GM21717 (cell line): Measurements from ENCODE around the gene MTUS2.

ENCODE experiments used
- ATAC-seq: cut with Tn5 transposase; IDR thresholded peaks from one replicate; pipeline ENCODE4 v1.9.1; 2021; ENCODE audit warnings: mild to moderate bottlenecking, moderate library complexity; ENCODE audit not compliant: unreplicated experiment

Gene MTUS2

GRCh38 chr13:29436721-29437280 is 616.7 kb downstream of the MTUS2 start:
- no peak for ATAC-seq

DNA sequence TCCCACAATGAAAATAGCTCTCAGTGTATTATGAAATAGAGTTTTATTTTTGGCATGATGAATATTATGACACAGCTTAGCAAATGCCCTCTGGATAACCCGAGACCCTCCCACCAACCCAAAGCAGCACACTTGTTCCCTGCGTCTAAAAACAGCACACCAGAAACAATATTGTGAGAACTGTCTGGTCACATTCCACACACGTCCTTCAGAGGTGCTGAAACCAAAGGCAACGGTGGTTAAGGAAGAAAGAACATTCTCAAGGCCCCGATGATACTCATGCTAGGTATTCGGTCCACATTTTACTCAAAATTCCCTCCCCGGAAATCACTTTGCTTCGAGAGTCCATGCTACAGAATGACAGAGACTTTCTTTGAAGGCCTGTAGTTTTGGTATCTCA is 618.6 kb downstream of the MTUS2 start:
- no peak for ATAC-seq

DNA sequence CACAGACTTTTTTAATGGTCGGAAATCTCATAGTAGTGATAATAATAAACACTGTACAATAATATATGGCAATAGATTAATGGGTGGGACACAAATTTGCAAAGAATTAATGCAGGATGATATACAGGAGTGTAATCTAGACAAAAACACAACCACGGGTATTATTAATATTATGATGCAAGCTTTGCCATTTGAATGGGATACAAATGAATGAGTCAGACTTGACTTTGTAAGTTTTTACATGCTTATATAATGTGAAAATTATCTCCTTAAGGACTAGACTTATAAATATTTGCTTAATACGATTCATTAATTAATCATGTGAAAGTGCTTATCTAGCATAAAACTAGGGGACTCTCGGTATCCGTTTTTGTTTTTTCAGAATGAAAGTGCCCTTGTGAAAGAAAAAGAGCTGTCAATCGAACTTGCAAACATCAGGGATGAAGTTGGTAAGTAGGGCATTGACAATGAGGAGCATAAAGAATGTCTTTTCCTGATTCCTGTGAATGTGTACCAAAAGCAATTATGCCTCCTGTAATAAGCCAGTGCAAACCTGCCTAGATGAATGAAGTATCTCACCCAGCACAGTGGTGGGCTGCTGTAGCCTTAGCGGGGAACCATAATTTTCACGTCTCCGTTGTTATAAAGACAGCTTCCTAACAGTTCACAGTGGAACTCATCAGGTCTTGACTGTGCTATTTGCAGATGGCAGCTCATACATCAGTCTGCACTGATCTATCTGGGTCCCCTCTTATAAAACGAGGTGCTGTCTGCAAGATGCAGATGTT is 619.7 kb downstream of the MTUS2 start:
- no peak for ATAC-seq

DNA sequence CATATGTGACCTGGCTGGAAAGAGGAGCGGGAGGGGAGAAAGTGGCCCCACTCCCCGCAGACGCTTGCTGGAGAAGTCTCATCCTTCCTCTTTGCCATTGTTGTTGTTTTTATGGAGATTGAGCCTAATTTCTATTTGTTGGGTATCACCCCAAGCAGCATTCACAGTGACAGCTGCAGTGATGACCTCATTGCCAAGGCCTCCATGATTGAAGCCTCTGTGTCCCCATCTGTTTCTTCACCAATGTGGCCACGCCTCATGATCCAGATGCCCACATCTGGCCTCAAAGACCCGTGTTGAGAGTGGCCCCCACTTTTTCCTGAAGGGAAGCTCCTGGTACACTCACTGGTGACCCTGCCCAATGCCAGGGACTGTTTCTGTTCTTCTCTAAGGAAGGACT is 621.2 kb downstream of the MTUS2 start:
- ATAC-seq = no peak

GRCh38 chr13:29446016-29446415 is 625.9 kb downstream of the MTUS2 start:
- ATAC-seq = no peak

DNA sequence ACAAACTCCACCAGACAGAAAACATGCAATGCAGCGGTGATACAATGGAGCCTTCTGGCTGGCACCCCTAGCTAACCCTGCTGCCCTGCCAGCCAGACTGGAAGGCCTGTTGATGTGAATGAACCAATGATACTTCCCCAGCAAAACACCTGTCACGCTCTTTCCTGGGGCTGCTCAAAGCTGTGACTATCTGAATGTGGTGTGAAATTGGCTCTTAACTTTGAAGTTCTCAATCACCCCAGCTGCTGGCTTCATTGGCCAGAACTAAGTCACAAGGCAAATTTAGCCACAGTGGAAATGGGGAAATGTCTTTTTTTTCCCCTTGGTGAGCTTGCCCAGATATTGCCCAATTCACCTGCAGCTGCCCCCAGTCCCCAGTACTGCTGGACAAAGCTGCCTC is 628.0 kb downstream of the MTUS2 start:
- no peak for ATAC-seq

- no peak for ATAC-seq
Measured at GRCh38 chr13:29449726-29450125, 629.6 kb downstream of the MTUS2 start.

- ATAC-seq = no peak
Measured at GRCh38 chr13:29451976-29452375, 631.8 kb downstream of the MTUS2 start.

GRCh38 chr13:29452773-29453616 is 632.9 kb downstream of the MTUS2 start:
- ATAC-seq = no peak

- no peak for ATAC-seq
Measured at GRCh38 chr13:29453617-29454011, 633.5 kb downstream of the MTUS2 start.

DNA sequence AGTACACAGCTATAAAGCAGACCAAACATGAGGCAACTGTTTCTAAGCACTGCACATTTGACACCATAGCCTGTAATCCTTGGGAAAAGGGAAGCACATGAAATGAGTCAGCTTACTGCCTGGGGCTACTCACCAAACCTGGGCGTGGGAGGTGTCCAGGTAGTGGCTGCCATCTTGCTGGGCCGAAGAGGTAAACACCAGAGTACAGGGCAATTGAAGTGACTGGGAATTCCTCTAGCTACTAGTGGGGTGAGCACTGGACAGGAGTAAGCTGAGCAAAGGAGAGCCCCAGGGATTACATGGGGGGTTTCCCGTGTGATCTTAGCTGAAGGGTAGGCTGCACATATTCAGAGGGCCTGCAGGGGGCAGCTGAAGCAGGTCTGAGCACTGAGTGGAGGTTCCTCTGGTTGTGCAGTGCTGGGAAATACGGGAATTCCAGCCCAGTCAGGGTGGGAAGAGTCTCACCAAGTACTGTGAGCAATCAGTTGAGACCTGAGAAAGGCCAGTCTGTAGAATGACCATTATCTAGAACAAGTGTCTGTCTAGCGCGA is 634.9 kb downstream of the MTUS2 start:
- ATAC-seq = no peak

DNA sequence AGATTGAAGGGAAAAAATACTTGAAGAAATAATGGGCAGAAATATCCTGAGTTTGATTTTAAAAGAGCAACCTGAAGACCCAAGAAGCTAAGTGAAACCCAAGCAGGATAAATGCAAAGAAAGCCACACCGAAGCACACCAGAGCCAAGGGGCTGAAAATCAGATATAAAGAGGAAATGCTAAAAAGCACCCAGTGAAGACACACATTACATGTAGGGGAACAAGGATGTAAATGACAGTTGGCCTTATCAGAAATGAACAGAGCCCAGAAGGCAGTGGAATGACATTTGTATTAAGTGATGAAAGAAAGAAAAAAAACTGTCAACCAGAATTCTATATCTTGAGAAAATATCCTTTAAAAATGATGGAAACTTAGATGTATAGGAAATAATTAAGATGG is 636.3 kb downstream of the MTUS2 start:
- ATAC-seq = no peak

DNA sequence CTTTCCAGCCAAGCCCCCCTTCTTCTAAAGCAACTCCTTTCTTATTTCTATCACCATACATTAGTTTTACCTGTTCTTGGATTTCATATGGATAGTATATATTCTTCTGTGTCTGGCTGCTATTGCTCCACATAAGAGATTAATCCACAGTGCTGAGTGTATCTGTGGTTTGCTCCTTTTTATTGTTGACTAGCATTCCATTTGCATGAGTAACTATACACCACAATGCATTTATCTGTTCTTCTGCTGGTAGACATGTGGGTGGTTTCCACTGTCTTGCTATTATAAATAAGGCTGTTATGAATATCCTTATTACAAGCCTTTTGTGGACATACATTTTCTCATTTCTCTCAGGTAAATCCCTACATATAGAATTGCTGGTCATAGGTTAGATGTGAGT is 637.2 kb downstream of the MTUS2 start:
- no peak for ATAC-seq

GRCh38 chr13:29458419-29458818 is 638.3 kb downstream of the MTUS2 start:
- ATAC-seq = no peak

DNA sequence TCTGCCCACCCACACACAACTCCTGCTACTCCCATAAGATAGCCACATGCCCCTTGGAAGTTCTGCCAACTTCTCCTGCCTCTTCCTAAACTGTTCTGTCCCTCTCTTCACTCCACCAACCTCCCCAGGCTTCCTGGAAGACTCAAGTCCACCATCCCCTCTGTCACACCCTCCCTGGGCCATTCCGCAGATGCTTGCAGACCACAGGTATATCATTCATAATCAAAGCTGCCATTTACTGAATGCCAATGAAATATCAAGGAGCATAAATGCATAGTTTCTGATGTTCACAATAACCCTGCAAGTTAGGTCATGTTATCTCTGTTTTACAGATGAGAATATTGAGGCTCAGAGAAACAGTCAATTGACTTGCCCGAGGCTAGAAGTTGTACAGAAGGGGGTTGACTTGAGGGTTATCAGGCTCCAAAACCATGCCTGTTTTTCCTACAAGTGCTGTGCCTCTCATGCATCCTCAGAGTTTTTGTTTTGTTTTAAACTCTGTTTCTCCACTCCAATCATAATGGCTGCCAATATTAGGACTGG is 639.7 kb downstream of the MTUS2 start:
- ATAC-seq = no peak

DNA sequence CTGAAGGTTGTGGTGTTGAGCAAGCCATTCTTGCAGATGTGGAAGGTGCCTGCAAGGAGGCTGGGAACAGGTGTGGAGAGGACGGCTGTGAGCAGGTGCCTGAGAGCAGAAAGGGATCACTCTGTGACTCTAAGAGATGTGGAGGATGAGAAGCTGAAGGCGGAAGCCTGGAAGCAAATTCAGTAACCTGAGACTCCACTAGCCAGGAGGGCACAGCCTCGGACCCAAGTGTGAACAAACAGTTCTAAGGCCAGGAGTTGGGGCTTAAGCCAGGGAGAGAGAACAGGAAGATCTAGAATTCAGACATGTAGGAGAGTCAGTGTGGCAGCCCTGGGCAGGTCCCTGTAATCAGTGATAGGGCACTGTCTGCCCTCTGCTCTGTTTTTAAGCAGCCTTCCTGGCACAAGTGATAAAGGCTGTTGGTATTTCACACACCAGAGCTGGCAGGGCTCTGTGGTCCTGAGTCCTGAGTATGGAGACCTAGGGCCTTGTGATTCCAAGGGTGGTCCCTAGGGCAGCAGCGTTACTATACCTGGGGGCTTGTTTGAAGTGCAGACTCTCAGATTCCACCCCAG is 644.1 kb downstream of the MTUS2 start:
- no peak for ATAC-seq

GRCh38 chr13:29465741-29466293 is 645.7 kb downstream of the MTUS2 start:
- ATAC-seq = no peak

- no peak for ATAC-seq
Measured at GRCh38 chr13:29471551-29471950, 651.4 kb downstream of the MTUS2 start.

DNA sequence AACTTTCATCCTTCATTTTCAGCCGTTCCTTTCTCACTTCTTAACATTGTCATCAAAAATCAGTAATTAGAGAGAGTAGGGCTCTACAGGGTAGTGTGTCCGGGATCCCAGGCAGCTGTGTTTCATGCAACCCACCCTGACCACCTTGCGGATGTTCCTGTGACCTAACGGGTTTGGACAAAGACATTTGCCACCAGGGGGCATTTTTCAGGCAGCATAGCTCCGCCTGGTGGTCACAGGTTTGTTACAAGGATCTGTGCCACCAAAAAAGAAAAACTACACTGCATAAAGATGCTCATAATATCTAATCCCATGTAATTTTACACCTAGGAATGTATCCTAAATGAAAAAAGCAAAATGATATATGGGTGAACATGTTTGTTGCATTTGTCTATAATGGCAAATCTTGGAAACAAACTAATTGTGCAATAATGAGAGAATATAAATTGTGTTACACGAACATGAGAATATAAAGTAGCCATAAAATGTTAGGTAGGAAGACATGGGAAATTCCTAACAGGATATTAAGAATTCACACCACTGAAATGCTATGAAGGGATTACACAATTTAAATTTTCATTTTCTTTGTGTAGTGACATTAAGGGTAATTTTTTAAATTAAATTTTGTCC is 652.3 kb downstream of the MTUS2 start:
- ATAC-seq = no peak

DNA sequence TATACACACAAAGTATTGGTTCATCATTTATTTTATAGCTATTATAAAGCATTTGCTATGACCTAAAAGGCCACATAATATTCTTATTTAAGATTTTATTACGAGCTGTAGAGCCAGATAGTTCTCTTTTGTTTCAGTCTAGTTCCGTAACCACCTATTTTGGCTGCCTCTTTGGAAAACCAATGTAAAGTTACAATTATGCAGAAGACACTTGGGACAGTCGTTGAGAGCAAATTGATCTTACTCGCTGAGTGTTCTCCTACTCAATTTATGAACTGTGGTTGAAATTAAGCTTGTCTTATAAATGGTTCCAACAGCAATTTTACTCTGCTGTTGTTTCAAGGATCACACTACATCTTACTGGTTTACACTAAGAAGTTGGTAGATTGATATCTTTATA is 653.0 kb downstream of the MTUS2 start:
- no peak for ATAC-seq
